H9 (cell line): Measurements from ENCODE around the gene LONP2. TPM values are rescaled to one million over a fixed set of nuclear protein-coding genes. Genes with fewer than 3 reads are reported as not detected.

Source experiments
- DNase-seq: peaks from one replicate; pipeline ENCODE4 v3.0.0-alpha.2; 2017
- H2AFZ ChIP-seq: one replicate; pipeline ENCODE4 v1.6.1; 2013; ENCODE audit warnings: mild to moderate bottlenecking, low read length, control low read depth, moderate library complexity
- H2AK5ac ChIP-seq: 2 replicates; pipeline ENCODE4 v1.6.1; 2013; ENCODE audit warnings: low read length, control low read depth, mixed read lengths; ENCODE audit not compliant: insufficient read length
- H2BK120ac ChIP-seq: one replicate; pipeline ENCODE4 v1.6.1; 2013; ENCODE audit warnings: low read depth, mild to moderate bottlenecking, low read length, control low read depth, inconsistent platforms; ENCODE audit not compliant: poor library complexity, severe bottlenecking
- H2BK12ac ChIP-seq: 2 replicates; pipeline ENCODE4 v1.6.1; 2013; ENCODE audit warnings: low read length, control low read depth, mixed read lengths, low read depth; ENCODE audit not compliant: insufficient read length
- H2BK15ac ChIP-seq: 2 replicates; pipeline ENCODE4 v1.6.1; 2013; ENCODE audit warnings: low read depth, low read length, control low read depth
- H2BK20ac ChIP-seq: one replicate; pipeline ENCODE4 v1.6.1; 2013; ENCODE audit warnings: low read depth, mild to moderate bottlenecking, low read length, control low read depth, inconsistent platforms; ENCODE audit not compliant: poor library complexity, severe bottlenecking
- H2BK5ac ChIP-seq: 2 replicates; pipeline ENCODE4 v1.6.1; 2013; ENCODE audit warnings: low read length, control low read depth, mixed read lengths; ENCODE audit not compliant: insufficient read length
- H3K14ac ChIP-seq: 2 replicates; pipeline ENCODE4 v1.6.1; 2013; ENCODE audit warnings: low read length, control low read depth; ENCODE audit not compliant: insufficient read depth
- H3K18ac ChIP-seq: 2 replicates; pipeline ENCODE4 v1.6.1; 2013; ENCODE audit warnings: low read depth, mild to moderate bottlenecking, mixed read lengths, low read length, control low read depth; ENCODE audit not compliant: insufficient read length
- H3K23ac ChIP-seq: 2 replicates; pipeline ENCODE4 v1.6.1; 2013; ENCODE audit warnings: low read length, control low read depth, mixed read lengths, low read depth; ENCODE audit not compliant: insufficient read length
- H3K23me2 ChIP-seq: 2 replicates; pipeline ENCODE4 v1.6.1; 2013; ENCODE audit warnings: low read depth, mild to moderate bottlenecking, mixed read lengths, low read length, control low read depth; ENCODE audit not compliant: insufficient read length, poor library complexity, severe bottlenecking
- H3K27ac ChIP-seq: 2 replicates; pipeline ENCODE4 v1.5.1; 2013; ENCODE audit warnings: low read length, control low read depth, mixed read lengths, low read depth; ENCODE audit not compliant: insufficient read length
- H3K27me3 ChIP-seq: 2 replicates; pipeline ENCODE4 v1.6.1; 2013; ENCODE audit warnings: low read length, control low read depth, inconsistent platforms; ENCODE audit not compliant: insufficient read depth
- H3K4ac ChIP-seq: 2 replicates; pipeline ENCODE4 v1.6.1; 2013; ENCODE audit warnings: low read depth, mild to moderate bottlenecking, control low read depth, inconsistent platforms, low read length, moderate library complexity
- H3K4me1 ChIP-seq: 2 replicates; pipeline ENCODE4 v1.6.1; 2013; ENCODE audit warnings: low read length, control low read depth, inconsistent platforms; ENCODE audit not compliant: insufficient read depth
- H3K4me2 ChIP-seq: 2 replicates; pipeline ENCODE4 v1.6.1; 2013; ENCODE audit warnings: low read length, control low read depth, mixed read lengths; ENCODE audit not compliant: insufficient read length, insufficient read depth
- H3K56ac ChIP-seq: 2 replicates; pipeline ENCODE4 v1.6.1; 2013; ENCODE audit warnings: low read depth, mild to moderate bottlenecking, mixed read lengths, low read length, control low read depth; ENCODE audit not compliant: insufficient read length
- H3K79me1 ChIP-seq: 2 replicates; pipeline ENCODE4 v1.6.1; 2013; ENCODE audit warnings: low read depth, mild to moderate bottlenecking, moderate library complexity, low read length, control low read depth, inconsistent platforms; ENCODE audit not compliant: insufficient read depth, poor library complexity, severe bottlenecking
- H3K79me2 ChIP-seq: 2 replicates; pipeline ENCODE4 v1.6.1; 2013; ENCODE audit warnings: low read length, control low read depth, inconsistent platforms; ENCODE audit not compliant: insufficient read depth
- H3K9ac ChIP-seq: 2 replicates; pipeline ENCODE4 v1.6.1; 2013; ENCODE audit warnings: low read length, control low read depth, mixed read lengths; ENCODE audit not compliant: insufficient read length; ENCODE audit errors: extremely low read depth
- H3K9me3 ChIP-seq: one replicate; pipeline ENCODE4 v1.6.1; 2013; ENCODE audit warnings: low read depth, low read length, inconsistent platforms; ENCODE audit not compliant: control insufficient read depth
- H3T11ph ChIP-seq: one replicate; pipeline ENCODE4 v1.6.1; 2013; ENCODE audit warnings: mild to moderate bottlenecking, low read length, control low read depth, inconsistent platforms
- H4K20me1 ChIP-seq: one replicate; pipeline ENCODE4 v1.6.1; 2013; ENCODE audit not compliant: control insufficient read depth, insufficient read length, insufficient read depth
- H4K5ac ChIP-seq: 2 replicates; pipeline ENCODE4 v1.6.1; 2013; ENCODE audit warnings: low read depth, mild to moderate bottlenecking, mixed read lengths, low read length, control low read depth; ENCODE audit not compliant: insufficient read length
- H4K8ac ChIP-seq: replicated peaks from 2 replicates; pipeline ENCODE4 v1.6.1; 2013; ENCODE audit warnings: low read length, control low read depth, mixed read lengths, low read depth; ENCODE audit not compliant: insufficient read length
- H4K91ac ChIP-seq: 2 replicates; pipeline ENCODE4 v1.6.1; 2013; ENCODE audit warnings: low read depth, mild to moderate bottlenecking, moderate library complexity, mixed read lengths, low read length, control low read depth; ENCODE audit not compliant: insufficient read length
- H3K27ac Mint-ChIP-seq, 3 experiments: 2 replicates in 2 of 3; 3 replicates in 1 of 3; pipeline ENCODE4 v1.8.0; 2020 to 2021; ENCODE audit warnings: mixed read lengths in 3 of 3, mild to moderate bottlenecking in 1 of 3, moderate library complexity in 1 of 3
- H3K27me3 Mint-ChIP-seq: 2 replicates; pipeline ENCODE4 v1.8.0; 2021; ENCODE audit warnings: low read depth, mild to moderate bottlenecking, moderate library complexity, mixed read lengths
- H3K36me3 Mint-ChIP-seq, 3 experiments: 2 replicates in 2 of 3; 3 replicates in 1 of 3; pipeline ENCODE4 v1.8.0; 2020 to 2021; ENCODE audit warnings: low read depth in 3 of 3, mixed read lengths in 3 of 3; ENCODE audit not compliant: insufficient read depth in 1 of 3
- H3K4me1 Mint-ChIP-seq, 2 experiments: 2 replicates each; pipeline ENCODE4 v1.8.0; 2020; ENCODE audit warnings: mixed read lengths in 2 of 2
- H3K4me3 Mint-ChIP-seq, 2 experiments: 2 replicates in 1 of 2; 3 replicates in 1 of 2; pipeline ENCODE4 v1.8.0; 2020 to 2021; ENCODE audit warnings: mild to moderate bottlenecking in 2 of 2, mixed read lengths in 2 of 2, moderate library complexity in 1 of 2
- H3K9me3 Mint-ChIP-seq, 2 experiments: 2 replicates in 1 of 2; 3 replicates in 1 of 2; pipeline ENCODE4 v1.8.0; 2020; ENCODE audit warnings: mild to moderate bottlenecking in 2 of 2, mixed read lengths in 2 of 2, moderate library complexity in 1 of 2
- WGBS: extraction: QIAGEN DNeasy Blood & Tissue Kit; methylation state at CpG from one replicate; pipeline ENCODE4 v1.1.7; 2013; ENCODE audit warnings: missing lambda C conversion rate, low lambda C conversion rate, mixed read lengths; ENCODE audit not compliant: insufficient read length; ENCODE audit errors: extremely low coverage; 5-methylcytosine and 5-hydroxymethylcytosine counted together
- total RNA-seq: library from RNA; stranded (reverse); gene quantifications from 2 replicates; pipeline ENCODE4 v1.2.1, GENCODE V29; 2021
- TF ChIP-seq, protein P1 (sequence below): fragments of 200-600 bp; sonication (generic); conservative IDR thresholded peaks from 3 replicates; pipeline ENCODE4 v1.8.0; 2021; ENCODE audit warnings: antibody characterized with exemption, mild to moderate bottlenecking

The LONP2 gene
- total RNA-seq, 1 experiment from 2014 or later: 27.8 TPM

DNA sequence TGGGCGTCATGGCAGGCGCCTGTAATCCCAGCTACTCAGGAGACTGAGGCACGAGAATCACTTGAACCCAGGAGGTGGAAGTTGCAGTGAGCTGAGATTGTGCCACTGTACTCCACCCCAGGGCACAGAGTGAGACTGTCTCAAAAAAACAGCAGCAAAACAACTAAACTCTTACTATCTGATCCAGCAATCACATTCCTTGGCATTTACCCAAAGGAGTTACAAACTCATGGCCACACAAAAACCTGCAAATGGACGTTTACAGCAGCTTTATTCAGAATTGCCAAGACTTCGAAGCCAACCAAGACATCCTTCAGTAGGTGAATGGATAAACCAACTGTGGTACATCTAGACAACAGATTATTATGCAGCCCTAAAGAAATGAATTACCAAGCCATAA lies 137.1 kb downstream of the LONP2 start:
- no peak overlapping the region for H3K4me3 Mint-ChIP-seq

More for the DNA sequence above, 137.1 kb downstream of the LONP2 start:
- DNase-seq: no peak
- Histone ChIP-seq H3K4ac (no peak overlapping the region), H4K8ac (no peak overlapping the region), H4K91ac (no peak overlapping the region), H3K9ac (no peak overlapping the region), H3K79me2 (peaks cover 68% of the 10 kb centered on the region), H4K20me1 (no peaks in the 10 kb centered on the region), H3K79me1 (peaks cover 2% of the 10 kb centered on the region), H3K9me3 (no peaks in the 10 kb centered on the region), H3K56ac (no peak overlapping the region), H2BK20ac (no peak overlapping the region), H4K5ac (no peak overlapping the region), H3K4me2 (no peak overlapping the region), H2BK12ac (no peak overlapping the region), H2AK5ac (no peak overlapping the region), H2BK5ac (no peak overlapping the region), H3K27ac (no peak overlapping the region), H3K27me3 (no peaks in the 10 kb centered on the region), H2BK120ac (no peak overlapping the region), H3T11ph (no peak overlapping the region), H2AFZ (no peak overlapping the region), H3K23ac (no peak overlapping the region), H3K18ac (no peak overlapping the region), H3K23me2 (peaks cover 10% of the 10 kb centered on the region), H3K4me1 (peaks cover 13% of the 10 kb centered on the region; the same call in 1 of the 2 replicates), H2BK15ac (no peak overlapping the region), H3K14ac (no peak overlapping the region)
- Mint-ChIP-seq H3K36me3 (peaks cover 0 to 2% (median 0%) of the 10 kb centered on the region in 3 experiments; a peak in 2 of 7 replicates), H3K4me1 (peaks cover 42 to 57% of the 10 kb centered on the region in 2 experiments), H3K27me3 (no peaks in the 10 kb centered on the region; the same call in 1 of the 2 replicates), H3K27ac (peak overlapping the region in 2 of 3 experiments; percentile 41 to 84; a peak in 3 of 7 replicates), H3K9me3 (0 out of 5 replicates have a peak, but pooled peaks cover 0 to 3% of the 10 kb centered on the region in 2 experiments)
- TF ChIP-seq, protein P1, sequence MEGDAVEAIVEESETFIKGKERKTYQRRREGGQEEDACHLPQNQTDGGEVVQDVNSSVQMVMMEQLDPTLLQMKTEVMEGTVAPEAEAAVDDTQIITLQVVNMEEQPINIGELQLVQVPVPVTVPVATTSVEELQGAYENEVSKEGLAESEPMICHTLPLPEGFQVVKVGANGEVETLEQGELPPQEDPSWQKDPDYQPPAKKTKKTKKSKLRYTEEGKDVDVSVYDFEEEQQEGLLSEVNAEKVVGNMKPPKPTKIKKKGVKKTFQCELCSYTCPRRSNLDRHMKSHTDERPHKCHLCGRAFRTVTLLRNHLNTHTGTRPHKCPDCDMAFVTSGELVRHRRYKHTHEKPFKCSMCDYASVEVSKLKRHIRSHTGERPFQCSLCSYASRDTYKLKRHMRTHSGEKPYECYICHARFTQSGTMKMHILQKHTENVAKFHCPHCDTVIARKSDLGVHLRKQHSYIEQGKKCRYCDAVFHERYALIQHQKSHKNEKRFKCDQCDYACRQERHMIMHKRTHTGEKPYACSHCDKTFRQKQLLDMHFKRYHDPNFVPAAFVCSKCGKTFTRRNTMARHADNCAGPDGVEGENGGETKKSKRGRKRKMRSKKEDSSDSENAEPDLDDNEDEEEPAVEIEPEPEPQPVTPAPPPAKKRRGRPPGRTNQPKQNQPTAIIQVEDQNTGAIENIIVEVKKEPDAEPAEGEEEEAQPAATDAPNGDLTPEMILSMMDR: no peak
- WGBS: no CpG with 5 or more reads among the region's 5 CpGs
